Neural progenitor cell (in vitro differentiated cells): ENCODE results near the gene C2orf68.

Experiments
- EZH2 ChIP-seq: fragments of 200-600 bp; sonication (generic); IDR thresholded peaks from 2 replicates; pipeline ENCODE4 v1.6.1; 2017; ENCODE audit warnings: antibody characterized with exemption, mild to moderate bottlenecking, moderate library complexity
- EZH2phosphoT487 ChIP-seq: fragments of 200-600 bp; sonication (generic); IDR thresholded peaks from 2 replicates; pipeline ENCODE4 v1.6.1; 2017; ENCODE audit warnings: antibody characterized with exemption
- TF ChIP-seq, protein P1 (sequence below): fragments of 200-600 bp; sonication (generic); IDR thresholded peaks from 2 replicates; pipeline ENCODE4 v1.5.1; 2017; ENCODE audit warnings: antibody characterized with exemption, mild to moderate bottlenecking

- TF ChIP-seq, protein P1, sequence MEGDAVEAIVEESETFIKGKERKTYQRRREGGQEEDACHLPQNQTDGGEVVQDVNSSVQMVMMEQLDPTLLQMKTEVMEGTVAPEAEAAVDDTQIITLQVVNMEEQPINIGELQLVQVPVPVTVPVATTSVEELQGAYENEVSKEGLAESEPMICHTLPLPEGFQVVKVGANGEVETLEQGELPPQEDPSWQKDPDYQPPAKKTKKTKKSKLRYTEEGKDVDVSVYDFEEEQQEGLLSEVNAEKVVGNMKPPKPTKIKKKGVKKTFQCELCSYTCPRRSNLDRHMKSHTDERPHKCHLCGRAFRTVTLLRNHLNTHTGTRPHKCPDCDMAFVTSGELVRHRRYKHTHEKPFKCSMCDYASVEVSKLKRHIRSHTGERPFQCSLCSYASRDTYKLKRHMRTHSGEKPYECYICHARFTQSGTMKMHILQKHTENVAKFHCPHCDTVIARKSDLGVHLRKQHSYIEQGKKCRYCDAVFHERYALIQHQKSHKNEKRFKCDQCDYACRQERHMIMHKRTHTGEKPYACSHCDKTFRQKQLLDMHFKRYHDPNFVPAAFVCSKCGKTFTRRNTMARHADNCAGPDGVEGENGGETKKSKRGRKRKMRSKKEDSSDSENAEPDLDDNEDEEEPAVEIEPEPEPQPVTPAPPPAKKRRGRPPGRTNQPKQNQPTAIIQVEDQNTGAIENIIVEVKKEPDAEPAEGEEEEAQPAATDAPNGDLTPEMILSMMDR: no peak
- TF ChIP-seq EZH2 (no peak), EZH2phosphoT487 (no peak)
Measured at GRCh38 chr2:85646166-85646565, 34.3 kb upstream of the C2orf68 start.
